NCI-H1048 (cell line): ENCODE results near the gene ITPA.
A peak's percentile ranks its signal among the peaks of the same experiment; 100 is the strongest.
"Not testable (repeated sequence)": the region's sequence is repeated elsewhere in the genome, so short reads cannot be mapped to it uniquely, and the experiment has no call there.

Experiments
- DNase-seq: peaks from one replicate; lab custom pipeline; 2025; lab: John Stamatoyannopoulos, UW

The ITPA gene

DNA sequence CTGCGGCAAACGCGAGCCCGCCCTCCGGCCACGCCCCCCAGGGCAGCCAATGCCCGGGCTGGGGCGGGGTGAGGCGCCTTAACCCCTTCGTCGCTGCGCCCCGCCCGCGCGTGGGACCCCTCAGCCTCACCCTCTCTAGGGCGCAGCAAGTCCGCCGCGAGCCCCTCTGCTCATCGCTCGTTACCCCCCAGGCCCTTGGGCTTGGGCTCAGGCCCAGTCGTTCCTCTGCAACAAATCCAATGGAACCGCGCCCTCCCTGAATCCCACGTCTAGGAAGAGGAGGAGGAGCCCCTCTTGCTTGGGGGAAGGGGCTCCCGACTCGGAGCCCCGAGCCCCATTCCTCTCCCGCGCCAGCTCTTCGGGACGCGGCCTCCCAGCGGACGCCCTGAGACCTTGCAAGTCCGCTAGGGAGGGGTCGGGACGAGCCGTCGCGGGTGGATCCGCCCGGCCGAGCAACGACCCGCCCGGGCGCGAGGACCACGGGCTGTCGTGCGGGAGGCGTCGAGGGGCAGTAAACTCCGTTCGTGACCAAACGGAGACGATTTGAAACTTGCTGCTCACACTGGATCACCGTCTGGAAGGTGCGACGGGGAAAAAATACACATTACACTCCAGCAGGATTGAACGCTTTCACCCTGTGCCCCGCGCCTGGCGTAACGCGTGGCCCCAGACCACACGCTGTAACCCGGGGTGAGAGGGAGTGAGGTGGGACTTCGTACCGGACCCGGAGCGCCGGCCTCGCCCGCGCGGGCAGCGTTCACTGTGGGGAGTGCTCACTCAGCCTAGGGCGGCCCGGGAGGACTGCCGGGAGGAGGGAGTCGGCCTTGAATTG, 35.5 kb upstream of the ITPA start:
- peak; percentile 70 for DNase-seq

DNA sequence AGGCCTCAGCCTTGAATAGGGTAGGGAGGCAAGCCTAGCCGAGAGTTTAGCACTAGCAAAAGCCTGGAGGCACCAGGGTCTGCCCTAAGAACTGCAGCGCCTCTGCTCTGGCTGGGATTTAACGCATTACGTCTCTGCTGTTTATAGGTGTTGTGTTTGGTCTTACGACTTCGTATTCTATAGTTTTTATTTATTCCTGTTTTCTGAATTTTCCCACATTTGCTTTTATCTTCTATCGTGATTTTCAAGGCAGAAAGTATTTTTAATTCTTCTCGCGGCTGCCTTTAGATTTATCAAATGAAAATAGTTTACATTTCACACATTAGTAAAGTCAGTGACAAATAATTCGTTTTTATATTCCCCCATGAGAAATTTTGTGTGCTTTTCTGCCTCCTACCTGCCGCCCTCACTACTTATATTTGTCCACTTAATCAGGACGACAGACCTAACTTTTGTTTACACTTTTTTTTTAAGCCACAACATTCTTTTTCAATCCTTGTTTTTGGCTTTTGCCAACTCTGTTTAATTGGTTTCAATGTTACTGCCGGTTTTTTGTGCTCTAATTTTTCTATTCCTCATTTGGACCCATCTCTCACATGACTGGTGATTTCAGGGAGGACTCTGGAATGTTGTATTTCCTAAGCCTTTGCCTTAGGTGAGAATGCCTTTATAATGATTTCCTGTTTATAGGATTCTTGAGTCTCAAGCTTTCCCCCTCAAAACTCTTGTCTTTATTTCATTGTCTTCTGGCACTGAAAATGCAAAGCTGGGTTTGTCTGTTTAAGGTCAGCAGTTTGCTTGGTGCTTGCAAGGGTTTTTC, 34.6 kb upstream of the ITPA start:
- no peak for DNase-seq

DNA sequence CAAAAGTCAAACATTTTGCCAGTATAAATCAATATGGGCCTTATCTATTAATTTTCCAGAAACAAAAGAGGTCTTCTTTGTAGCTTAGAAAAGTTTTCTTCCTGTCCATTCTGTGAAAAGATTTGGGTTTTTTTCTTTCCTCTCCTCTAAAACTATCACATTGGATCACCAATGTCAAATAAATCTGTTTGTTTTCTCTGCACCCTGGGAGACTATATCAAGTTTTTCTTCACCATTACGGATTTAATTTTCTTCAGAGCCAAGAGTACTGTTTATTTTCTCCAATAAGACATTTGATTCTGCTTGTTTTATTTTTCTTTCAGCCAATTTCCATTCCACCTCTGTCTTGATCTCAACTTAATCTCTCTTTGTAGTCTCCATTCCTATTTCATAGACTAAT, 34.0 kb upstream of the ITPA start:
- no peak for DNase-seq

DNA sequence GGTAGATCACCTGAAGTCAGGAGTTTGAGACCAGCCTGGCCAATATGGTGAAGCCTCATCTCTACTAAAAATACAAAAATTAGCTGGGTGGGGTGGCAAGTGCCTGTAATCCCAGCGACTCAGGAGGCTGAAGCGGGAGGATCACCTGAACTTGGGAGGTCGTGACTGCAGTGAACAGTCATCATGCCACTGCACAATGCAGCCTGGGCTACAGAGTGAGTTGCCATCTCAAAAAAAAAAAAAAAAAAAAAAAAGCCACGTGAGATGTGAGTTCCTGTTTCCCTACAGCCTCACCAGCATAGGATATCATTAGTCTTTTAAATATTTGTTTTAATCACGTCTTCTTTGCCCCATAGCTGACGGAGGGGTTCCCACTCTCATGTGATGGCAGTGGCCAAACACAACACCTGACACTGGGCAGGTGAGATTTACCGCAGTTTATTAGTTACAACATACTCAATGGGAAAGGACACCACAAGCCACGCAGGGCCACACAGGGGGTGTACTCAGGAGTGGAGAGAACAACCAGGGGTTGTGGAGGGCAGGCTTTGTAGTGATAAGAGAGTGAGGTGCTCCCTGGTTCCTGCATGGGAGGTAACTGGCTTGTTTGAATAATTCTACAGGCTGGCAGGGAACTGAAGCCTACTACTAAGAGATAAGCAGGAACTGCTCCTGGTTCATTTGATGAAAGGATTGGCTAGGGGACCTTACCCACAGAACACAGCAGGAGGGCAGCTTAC, 31.4 kb upstream of the ITPA start:
- no peak for DNase-seq

DNA sequence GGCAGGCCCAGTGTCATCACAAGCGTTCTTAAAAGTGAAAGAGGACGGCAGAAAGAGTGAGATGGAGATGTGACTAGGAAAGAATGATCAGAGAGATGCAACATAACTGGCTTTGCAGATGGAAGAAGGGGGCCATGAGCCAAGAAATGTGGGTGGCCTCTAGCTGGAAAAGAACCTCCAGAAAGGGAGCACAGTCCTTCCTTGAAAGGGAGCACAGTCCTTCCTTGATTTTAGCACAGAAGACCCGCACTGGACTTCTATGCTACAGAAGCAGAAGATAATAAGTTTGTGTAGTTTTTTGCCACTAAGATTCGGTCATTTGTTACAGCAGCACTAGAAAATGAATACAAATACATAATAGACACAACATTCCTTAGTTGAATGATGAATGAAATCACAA, 29.0 kb upstream of the ITPA start:
- no peak for DNase-seq

DNA sequence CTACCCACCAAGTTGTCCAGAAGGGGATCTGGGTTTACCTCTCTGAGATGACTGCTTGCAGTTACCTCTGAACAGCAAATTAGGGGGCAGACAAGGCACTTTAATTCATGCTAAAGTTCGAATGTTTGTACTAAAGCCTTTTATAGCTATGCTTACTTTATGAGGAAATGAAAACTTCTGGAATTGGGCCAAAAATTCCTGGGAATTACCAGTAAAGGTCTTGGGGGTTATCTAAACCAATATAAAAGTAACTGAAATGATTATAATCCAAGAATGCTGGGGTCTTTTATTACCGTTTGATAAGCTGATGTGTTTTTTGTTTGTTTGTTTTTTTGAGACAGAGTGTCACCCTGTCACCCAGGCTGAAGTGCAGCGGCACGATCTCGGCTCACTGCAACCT, 28.0 kb upstream of the ITPA start:
- DNase-seq: no peak

DNA sequence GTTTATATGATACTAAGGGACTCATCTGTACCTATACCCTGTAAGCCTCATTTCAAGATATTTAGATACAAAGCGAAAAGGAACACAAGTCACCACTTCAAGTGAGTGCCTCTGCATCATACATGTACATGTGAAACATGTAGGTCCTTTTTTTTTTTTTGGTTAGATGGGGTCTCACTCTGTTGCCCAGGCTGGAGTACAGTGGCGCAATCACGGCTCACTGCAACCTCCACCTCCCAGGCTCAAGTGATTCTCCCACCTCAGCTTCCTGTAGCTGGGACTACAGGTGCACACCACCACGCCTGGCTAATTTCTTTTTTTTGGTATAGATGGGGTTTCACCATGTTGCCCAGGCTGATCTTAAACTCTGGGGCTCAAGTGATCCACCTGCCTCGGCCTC, 26.9 kb upstream of the ITPA start:
- DNase-seq: not testable (repeated sequence)

DNA sequence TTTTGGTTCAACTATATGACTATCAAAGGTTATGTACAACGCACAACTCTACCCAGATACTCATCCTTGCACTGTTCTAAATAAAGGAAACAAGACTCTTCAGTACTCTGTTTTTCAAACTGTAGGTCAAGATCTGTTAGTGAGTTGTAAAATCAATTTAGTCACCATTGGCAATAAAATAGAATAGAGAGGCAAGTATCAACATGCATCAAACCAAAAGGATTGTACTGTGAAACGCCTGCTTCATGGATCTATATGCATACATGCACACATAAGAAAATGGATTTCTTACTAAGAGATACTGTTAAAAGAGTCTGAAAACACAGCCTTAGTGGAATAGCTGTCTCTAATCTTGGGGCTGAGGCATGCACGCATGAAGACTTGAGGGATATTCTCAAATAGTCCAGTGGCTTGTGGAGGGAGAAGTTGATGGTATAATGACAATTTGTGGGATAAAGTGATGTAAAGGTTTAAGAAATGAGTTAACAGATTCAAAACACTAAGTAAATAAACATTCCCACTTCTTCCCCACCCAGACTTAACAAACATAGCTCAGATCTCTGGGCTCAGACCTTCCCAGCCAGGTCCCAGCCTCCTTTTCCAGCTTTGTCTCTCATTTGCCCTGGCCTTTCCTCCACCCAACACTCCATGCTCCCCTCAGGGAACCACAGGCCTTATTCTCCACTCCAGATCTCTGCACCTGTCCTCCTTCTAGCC, 25.2 kb upstream of the ITPA start:
- DNase-seq: no peak

DNA sequence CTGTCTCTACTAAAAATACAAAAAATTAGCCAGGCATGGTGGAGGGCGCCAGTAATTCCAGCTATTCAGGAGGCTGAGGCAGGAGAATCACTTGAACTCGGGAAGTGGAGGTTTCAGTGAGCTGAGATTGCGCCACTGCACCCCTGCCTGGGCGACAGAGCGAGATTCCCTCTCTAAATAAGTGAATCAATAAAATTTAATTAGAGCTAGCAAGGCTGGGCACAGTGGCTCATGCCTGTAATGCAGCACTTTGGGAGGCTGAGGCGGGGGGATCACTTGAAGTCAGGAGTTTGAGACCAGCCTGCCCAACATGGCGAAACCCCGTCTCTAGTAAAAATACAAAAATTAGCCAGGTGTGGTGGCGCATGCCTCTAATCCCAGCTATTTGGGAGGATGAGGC, 21.4 kb upstream of the ITPA start:
- DNase-seq: not testable (repeated sequence)

DNA sequence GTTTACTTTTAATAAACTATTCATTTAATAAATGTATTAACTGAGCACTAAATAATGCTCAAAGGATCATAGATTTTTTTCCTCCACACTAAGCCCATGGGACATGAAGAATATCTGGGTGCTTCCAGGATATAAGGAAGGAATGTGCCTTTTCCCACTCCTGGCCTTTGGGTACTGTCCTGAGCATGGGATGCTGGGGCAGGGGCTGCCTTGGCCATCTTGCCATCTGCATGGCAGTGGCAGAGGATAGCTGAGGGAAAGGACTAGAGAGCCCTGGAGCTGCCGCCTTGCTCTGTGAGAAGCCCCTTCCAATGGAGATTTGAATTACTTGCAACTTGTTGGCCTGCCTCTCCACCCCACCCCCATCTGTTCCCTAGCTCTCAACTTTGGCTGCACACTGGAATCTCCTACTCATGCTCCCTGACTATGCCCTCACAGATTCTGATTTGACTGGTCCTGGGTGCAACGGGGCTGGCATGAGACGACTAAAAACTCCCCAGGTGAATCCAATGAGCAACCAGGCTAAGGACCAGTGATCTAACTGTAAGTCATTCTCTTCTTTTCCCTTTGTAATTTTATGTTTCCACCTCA, 20.4 kb upstream of the ITPA start:
- no peak for DNase-seq

DNA sequence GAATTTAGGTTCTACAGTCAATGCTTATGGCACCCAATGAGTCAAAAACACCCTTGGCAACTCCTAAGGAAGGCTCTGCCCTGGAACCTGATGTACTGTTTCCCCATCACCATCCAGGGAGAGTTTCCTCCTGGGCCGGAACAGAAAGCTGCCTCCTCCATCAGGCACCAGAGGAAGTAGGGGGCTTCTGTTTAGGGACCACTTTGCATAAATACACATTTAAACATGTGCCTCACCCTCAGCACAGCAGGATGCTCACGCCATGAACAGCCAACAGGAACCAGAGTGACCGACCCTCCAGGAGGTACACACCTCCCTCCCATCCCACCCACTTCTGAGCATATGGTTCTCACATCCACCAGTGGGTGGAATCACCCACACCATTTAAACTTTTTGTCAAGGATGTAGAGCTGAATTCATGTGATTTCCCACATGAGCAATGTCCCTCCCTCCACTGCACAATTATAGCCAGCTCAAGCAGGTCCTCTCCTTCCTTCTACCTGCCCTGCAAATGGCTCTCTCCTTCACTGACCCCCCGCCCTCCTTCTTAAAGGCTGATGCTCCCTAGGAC, 19.7 kb upstream of the ITPA start:
- no peak for DNase-seq

DNA sequence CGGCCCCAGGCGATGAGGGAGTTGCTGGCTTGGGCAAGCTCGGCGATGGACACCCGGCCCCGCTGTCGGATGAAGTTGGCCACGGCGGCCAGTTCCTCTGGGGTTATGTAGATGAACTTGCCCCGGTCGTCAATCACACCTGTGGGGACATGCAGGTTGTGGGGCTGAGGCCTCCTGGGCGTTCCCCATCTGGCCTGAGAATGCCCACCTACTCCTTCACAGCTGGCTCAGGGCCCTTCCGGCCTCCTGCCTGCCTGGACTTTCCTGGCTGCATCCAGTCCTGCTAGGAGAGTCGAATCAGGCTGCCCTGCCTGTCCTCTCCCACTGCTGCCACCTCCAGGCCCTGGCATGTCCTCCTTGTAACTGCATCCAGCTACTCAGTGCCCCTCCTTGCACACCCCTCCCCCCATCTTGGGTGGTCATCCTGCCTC, 18.6 kb upstream of the ITPA start:
- DNase-seq: no peak

DNA sequence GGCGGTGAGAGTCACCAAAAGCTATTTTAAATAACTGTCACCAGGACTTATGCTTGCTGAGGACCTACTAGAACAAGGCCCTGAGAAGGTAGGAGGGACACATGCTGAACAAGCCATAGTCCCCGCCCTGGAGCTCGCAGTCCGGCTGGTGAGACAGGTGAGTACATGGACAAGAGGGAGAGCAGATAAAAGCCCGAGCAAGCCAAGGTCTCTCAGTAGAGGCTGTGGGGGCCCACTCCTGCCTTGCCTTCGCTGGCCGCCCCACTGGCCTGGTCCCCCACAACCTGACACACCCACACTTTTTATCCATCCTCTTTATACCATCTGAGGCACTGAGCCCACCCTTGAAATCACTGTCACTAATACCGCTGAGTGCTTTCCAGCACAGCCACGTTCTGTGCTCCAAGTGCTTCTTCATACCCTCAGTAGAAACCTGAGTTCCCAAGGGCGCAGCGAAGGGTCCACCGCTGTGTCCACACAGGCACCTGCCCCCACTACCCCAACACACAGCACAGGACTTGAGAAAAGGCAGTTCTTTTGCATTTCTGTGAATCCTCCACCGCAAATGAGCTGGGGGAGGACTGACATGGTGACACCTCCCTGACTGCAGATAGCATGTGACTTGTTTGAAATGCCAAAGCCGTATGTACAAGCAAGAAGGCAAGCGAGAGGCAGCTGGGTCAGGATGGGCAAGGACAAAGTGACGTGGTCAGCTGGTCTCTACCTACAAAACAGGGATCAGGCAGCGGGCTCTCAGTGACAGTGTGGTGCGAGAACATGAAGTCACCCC, 16.9 kb upstream of the ITPA start:
- no peak for DNase-seq

DNA sequence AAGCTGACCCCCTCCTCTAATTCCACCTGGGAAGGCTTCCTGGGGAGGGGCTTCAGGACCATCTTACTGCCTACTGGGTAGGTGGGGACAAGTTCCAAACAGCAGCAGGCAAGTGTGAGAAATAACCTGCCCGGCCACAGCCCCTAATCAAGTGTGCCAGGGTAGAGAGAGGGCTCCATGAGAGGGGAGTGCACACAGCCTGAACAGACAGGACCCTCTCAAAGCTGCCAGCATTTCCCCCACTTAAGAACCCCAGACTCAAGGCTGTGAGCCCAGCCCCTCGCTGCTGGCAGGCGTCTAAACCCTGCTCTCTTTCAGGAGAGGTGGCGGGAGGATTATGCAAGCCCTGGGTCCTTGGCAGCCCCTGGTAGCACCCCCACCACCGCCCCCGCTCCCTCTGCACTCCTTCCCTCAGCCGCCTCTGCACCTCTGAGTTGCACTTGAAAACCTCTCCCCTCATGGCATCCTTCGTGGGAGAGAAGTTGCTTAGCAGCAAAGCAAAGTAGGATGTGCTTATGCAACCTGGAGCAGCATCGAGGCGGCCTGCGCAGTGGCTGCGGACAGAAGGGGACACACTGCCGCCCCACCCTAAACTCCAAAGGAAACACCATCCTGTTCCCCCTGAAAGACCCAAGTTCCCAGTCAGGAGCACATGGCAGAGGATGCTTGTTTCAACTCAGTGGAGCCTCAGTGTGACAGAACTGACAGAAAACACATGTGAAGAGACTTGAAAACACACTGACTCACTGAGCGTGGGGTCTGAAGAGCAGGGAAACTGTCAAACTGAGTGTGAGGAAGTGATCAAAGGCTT, 15.3 kb upstream of the ITPA start:
- DNase-seq: no peak

DNA sequence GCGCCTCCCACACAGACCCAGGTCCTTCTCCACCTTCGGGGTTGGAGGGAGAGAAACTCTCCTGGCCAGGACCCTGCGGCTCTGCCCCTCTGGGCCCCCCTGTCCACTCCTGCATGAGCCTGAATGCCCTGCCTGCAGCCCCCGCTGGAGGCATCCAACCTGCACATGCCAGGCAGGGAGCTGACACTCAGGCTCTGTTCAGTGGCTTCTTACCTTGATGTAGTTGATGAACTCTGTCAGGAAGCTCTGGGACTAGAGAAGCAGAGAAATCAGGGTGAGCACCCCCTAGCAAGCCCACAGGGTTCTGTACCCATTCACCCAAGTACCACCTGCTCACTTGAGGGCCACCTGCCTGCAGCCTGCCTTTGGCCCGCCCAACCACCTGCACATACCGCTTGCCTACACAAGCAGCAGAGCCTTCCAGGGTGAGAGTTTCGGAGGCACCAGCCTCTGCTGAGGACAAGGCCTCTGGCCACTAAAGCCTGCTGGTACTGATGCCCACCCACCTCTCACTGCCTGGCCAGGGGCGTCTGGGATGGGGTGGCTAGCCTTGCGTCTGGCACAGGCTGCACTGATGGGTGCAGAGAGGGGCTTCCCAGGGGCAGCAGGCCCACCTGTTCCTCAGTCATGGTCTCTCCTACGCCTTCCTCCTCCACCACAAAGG, 14.5 kb upstream of the ITPA start:
- DNase-seq: no peak

DNA sequence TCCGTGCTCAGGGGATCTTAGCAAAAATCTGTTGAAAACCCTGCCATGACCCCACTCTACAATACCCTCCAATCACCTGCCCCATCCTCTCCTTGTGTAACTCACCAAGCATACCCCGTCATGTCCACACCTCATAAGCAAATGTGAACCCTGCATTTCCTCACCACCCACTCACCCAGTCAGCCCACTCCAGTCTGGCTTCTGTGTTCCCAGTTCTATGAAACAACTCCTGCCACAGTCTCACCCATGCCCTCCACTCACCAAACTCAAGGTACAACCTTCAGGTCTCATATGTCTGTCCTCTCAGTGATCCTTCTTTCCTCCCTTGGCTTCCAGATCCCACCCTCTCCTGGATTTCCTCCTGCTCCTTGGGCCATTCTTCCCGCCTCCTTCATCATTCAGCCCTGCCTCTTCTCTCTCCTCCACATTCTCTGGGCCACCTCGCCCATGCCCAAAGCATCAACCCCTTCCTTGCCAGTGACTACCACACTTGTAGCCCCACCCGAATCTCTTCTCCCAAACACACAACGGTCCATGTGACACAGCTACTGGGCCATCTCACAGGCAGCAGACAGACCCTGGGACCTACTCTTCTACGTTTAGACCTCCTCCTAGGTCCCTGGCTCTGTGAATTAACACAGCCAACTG, 13.6 kb upstream of the ITPA start:
- no peak for DNase-seq

DNA sequence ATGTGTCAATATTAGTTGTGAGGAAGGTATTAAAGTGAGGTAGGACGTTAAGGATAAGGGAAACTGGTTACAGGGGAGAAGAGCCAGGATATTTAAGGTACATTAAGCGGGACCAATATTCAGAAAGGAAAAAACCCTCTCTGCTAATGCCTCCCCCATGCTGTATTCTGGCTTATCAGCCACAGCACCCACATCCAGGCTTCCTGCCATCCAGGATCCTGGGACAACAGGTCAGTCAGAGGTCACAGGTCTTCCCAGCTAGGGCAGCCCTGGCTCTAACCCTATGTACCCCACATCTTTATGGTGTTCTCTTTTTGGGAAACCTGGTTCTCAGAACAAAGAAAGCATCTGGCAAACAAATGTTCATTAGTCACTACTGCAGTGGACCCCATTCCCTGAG, 10.1 kb upstream of the ITPA start:
- no peak for DNase-seq

DNA sequence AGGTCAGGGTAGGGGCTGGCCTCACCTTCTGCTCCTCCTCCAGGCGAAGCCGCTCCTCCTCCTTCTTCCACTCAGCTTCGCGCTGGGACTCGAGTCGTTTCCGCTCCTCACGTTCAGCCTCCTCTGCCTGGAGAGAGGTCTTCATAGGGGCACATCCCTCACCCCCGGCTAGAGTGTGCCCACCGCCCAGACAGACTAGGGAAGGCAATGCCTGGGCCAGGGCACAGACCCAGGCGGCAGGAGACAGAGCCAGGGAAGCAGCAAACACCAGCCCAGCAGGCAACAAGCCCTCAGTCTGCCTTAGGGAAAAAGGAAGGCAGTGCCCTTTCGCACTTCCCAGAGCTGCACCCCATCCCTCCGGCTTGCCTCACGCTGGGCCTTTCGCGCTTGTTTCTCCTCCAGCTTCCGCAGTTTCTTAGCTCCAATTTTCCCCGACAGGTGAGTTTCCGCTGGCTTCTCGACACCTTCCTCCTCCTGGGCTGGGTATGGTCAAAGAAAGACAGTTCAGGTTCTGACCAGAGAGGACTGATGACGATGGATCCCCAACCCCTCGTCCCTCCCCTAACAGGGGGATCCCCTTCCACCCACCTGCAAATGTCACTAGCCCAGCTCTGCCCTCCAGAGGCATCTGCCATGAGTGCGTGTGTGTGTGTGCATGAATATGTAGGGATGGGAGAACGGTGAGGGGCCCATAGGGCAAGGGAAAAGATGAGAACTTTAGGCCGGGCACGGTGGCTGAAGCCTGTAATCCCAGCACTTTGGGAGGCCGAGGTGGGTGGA, 9.1 kb upstream of the ITPA start:
- no peak for DNase-seq
